AG10803 (cell line): ENCODE results near the gene GRAMD1A.

Experiments used
- DNase-seq: peaks from one replicate; pipeline ENCODE4 v3.0.0; 2010; ENCODE audit warnings: low read depth
- H3K4me3 ChIP-seq: 2 replicates; pipeline ENCODE4 v1.5.1; 2011; ENCODE audit warnings: mild to moderate bottlenecking, low read length, control low read depth
- CTCF ChIP-seq: conservative IDR thresholded peaks from 2 replicates; pipeline ENCODE4 v1.5.1; 2011; ENCODE audit warnings: mild to moderate bottlenecking, low read length, control low read depth, inconsistent platforms

GRAMD1A gene

GRCh38 chr19:34972163-34972705 is 27.9 kb upstream of the GRAMD1A start:
- DNase-seq, result no peak
- no peak overlapping the region for H3K4me3 ChIP-seq
- no peak for TF ChIP-seq CTCF

GRCh38 chr19:34974646-34975045 is 25.5 kb upstream of the GRAMD1A start:
- no peak for TF ChIP-seq CTCF
- no peak overlapping the region for H3K4me3 ChIP-seq
- DNase-seq, result peak; percentile 12

GRCh38 chr19:34975056-34975455 is 25.1 kb upstream of the GRAMD1A start:
- DNase-seq, result no peak
- H3K4me3 ChIP-seq, result no peak overlapping the region
- no peak for TF ChIP-seq CTCF

- TF ChIP-seq CTCF, result no peak
- no peak for DNase-seq
- H3K4me3 ChIP-seq, result no peak overlapping the region
Measured at GRCh38 chr19:34976611-34977010, 23.5 kb upstream of the GRAMD1A start.

GRCh38 chr19:34979819-34980640 is 20.1 kb upstream of the GRAMD1A start:
- TF ChIP-seq CTCF, result no peak
- no peak for DNase-seq
- no peak overlapping the region for H3K4me3 ChIP-seq

GRCh38 chr19:34982275-34982674 is 17.8 kb upstream of the GRAMD1A start:
- no peak for TF ChIP-seq CTCF
- no peak overlapping the region for H3K4me3 ChIP-seq
- no peak for DNase-seq

- no peak overlapping the region for H3K4me3 ChIP-seq
- no peak for DNase-seq
- no peak for TF ChIP-seq CTCF
Measured at GRCh38 chr19:34983786-34984185, 16.3 kb upstream of the GRAMD1A start.
